HG02884 (cell line): ENCODE results near the gene BCAS3.

Source experiments
- ATAC-seq: cut with Tn5 transposase; IDR thresholded peaks from one replicate; pipeline ENCODE4 v1.9.1; 2021; ENCODE audit warnings: mild to moderate bottlenecking, moderate library complexity; ENCODE audit not compliant: unreplicated experiment

Gene BCAS3

DNA sequence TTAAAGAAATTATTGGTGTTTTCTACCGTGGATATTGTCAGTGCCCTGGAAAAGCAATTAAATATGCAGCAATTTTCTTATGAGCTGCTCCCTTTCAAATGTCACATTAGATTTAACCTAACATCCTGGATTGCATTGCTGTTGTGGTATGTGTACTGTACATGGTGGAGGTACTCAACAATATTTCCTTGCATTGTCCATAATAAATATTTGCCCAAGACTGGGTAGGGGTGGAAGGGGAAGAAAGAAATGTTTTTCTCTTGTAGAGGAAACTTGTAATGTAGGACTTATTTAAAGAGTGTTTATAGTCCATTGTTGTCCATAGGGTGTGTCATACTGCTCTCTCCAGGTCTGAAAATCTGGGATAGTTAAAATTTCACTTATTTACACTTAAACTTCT is 375.8 kb downstream of the BCAS3 start:
- ATAC-seq: no peak

DNA sequence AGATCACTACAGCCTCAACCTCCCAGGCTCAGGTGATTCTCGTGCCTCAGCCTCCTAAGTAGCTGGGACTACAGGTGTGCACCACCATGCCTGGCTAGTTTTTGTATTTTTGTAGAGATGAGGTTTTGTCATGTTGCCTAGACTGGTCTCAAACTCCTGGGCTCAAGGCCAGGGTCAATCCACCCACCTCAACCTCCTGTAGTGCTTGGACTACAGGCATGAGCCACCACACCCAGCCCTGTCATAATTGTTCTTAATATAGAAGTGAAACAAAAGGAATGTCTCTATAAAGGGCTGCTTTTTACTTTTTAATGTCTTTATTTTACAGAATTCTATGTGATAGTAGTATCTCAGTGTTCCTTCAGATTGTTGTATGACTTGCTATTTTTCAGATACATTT is 376.8 kb downstream of the BCAS3 start:
- ATAC-seq: no peak

DNA sequence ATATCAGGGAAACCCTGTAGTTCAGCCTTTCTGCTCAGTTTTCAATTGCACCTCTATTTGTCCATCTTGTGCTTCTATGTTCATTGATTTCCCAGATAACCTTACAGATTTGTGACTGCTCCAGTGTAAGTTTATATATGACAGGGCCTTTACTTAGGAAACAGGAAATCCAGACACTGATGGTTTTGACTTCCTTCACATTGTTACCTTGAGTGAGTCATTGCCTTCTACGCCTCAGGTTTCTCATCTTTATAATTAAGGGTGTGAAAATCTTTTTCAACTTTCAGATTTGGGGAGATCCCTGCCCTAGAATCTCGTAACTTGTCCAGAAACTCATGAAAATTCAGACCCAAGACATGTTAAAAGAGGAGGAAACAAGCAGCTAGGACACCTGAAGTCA is 379.6 kb downstream of the BCAS3 start:
- no peak for ATAC-seq

- ATAC-seq: no peak
Measured at GRCh38 chr17:61058066-61058465, 380.4 kb downstream of the BCAS3 start.

DNA sequence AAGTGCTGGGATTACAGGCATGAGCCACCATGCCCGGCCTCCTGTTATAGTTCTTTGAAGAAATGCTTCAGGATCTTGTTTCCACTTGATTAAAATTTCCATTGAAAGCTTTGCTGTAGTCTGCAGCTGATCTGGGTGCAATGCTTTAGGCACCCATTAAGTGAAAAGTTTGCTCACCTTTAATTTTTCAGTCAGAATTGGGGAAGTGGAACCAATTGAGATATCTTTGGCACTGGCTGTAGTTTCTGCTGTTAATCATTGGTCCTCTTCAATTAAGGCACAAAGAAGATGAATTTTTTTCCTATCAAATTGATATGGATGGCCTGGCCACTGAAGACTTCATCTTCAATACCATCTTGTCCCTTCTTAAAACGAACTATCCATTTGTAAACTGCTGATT is 385.9 kb downstream of the BCAS3 start:
- ATAC-seq: no peak

DNA sequence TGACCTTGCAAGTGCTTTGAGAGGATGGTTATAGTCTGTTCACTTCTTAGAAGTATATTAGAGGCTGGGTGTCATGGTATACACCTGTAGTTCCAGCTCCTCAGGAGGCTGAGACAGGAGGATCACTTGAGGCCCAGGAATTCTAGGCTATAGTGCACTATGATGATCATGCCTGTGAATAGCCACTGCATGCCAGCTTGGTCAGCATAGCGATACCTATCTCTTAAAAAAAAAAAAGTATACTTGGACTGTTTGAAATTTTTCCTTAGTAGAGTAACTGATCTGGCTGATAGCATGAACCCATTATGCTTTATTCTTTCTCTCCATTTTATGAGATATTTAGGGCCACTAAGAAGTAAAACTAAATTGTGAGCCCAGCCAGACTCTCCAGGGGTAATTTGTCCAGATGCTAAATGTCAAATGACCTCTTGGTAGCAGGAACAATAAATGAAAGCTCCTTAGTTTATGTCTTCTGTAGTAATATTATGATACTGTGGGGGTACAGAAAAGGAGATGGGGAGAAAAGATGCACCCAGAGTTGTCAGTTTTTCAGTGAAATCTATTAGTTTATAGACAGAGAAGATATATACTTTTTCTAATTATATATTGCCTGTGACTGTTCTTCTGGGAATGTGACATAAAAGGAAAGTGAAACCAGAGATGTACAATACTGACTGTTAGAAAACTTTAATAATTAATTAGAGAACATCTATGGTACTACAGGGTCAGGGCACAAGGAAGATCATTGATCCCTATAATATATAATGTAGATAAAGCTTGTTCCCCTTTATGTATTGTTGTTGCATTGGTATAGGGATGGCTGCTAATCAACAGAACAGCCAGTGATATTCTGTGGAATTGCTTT is 386.7 kb downstream of the BCAS3 start:
- ATAC-seq: no peak

- ATAC-seq: no peak
Measured at GRCh38 chr17:61065263-61065773, 387.7 kb downstream of the BCAS3 start.

DNA sequence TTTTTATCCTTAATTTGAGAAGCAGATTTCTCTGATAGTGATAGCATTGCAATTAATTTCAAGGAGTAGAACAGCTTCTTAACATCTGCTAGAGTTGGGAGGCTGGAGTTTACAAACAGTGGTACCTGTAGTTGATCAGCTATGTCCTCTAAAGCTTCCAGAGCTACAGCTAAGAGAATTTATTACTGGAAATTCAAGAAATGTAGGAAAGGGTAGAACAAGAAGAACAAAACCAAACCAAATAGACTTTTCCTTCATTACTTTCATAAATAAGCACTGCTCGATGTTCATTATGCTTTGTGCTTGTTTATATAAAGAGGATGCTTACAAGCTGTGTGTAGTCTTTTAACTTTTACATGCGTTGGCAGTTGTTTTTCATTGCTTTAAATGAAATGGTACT is 388.4 kb downstream of the BCAS3 start:
- no peak for ATAC-seq

GRCh38 chr17:61070649-61071048 is 393.0 kb downstream of the BCAS3 start:
- ATAC-seq: no peak

DNA sequence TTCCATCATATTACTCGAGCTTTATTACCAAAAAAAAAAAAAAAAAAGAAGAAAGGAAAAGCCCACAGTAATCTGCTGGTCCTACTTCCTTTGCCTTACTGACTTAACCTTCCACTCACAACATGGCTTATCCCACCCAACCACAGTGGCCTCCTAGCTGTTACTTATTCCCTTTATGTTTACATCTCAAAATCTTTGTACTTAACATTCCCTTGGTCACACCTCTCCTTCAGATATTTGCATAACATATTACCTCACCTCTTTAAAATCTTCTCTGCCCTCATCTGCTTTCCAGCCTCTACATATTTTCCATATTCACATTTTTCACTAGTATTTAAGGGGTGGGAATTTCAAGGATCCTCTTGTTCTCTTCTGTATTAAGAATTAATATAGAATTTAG is 395.0 kb downstream of the BCAS3 start:
- ATAC-seq: no peak

- no peak for ATAC-seq
Measured at GRCh38 chr17:61073131-61073530, 395.5 kb downstream of the BCAS3 start.

- no peak for ATAC-seq
Measured at GRCh38 chr17:61073799-61074513, 396.3 kb downstream of the BCAS3 start.

- ATAC-seq: no peak
Measured at GRCh38 chr17:61075988-61076387, 398.3 kb downstream of the BCAS3 start.

DNA sequence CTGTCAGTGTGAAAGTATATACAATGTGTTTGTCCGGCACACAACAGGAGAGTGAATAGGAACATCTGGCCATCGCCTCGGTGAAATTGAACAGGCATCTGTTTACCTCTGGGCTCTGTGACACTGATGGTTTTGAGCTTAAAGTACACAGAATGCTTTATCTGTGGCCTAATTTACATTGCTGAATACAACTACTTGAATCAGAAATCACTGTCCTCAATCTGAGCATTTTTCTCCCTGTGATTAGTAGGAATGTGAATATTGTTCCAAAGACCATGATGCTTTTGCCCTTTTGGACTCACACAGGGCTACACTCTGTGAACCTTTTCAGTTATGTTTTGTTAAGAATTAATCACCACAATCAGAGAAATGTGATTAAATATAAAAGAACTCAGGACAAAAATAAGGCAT is 399.0 kb downstream of the BCAS3 start:
- ATAC-seq: no peak

DNA sequence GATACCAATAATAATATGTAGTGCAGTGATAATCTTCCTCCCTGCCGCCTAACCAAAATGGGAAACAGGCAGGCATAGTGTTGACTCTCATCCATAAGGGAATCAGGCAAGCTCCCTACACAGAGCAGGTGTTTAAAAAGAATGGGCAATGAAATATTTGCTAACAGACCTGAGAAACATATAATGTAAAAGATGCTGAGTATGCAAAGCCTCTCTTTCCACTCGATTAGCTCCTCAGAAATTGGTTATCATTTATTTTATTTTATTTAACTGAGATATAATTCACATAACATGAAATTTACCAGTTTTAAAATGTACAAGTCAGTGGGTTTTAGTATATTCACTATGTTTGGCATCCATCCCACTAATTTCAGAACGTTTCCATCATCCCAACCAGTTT is 404.3 kb downstream of the BCAS3 start:
- no peak for ATAC-seq

- no peak for ATAC-seq
Measured at GRCh38 chr17:61084260-61084659, 406.6 kb downstream of the BCAS3 start.

- no peak for ATAC-seq
Measured at GRCh38 chr17:61087024-61087423, 409.4 kb downstream of the BCAS3 start.

DNA sequence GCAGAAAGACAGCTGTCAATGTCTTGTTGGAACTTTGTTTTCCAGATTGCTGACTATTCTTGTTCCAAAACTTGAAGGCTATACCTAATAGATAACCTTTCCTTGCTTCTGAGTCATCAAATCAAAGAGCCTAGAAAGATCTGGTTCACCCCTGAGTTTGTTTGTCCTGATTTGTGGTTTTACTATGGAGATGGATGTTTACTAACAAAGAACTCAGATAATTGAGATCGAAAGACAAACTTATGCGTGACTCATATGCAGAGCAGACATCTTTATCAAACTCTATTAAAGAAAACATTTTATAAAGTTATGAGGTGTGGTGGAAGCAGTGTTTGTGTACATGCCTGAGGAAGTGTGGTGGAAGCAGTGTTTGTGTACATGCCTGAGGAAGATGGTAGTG is 410.9 kb downstream of the BCAS3 start:
- no peak for ATAC-seq

DNA sequence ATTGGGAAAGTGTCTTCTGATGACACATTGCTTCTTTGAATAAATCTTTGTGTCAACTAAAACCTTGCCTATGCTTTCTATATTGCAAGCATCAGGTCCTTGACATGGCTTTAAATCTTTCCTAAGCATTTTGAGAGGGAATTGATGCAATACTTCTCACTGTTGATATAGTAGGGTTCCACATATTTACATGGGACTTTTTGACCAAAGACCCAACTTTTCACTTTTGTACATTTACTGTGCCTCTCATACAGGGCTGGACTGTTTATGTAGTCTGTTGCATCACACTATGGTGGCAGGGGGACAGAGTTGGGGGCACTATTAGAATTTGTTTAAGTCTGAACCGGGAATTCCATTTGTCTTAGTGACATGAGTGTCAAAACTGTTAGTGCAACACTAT is 413.4 kb downstream of the BCAS3 start:
- no peak for ATAC-seq

DNA sequence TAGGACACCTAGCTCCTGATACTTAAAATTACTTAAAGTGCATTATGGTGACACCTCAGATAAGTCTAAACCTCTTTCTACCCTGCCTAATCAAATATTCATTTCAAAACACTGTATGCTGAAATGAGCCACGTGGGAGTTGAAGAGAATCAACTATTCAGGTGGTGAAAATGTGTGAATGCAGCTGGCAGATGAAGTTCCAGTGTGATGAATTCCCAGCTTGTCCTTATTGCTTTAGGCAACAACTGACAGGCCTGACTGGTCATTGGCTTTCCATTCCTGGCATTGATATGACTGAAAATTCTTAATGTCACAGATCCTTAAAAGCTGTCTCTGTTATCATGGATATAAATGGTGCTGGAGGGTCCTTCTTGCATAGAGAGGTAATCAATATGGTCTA is 420.1 kb downstream of the BCAS3 start:
- no peak for ATAC-seq

DNA sequence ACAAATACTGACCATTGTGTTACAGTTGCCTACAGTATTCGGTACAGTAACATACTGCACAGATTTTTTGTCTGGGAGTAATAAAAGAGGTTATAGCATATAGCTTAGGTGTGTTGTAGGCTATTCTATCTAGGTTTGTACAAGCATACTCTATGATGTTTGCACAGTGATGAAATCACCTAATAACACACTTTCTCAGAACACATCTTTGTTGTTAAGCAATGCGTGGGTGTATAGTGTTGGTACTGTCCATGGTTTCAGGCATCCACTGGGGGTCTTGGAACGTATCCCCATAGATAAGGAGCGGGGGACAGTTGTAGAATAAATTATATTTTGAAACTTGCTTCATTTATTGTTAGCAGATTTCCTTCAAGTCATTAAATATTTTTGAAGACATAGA is 428.7 kb downstream of the BCAS3 start:
- no peak for ATAC-seq

GRCh38 chr17:61116577-61116976 is 438.9 kb downstream of the BCAS3 start:
- no peak for ATAC-seq
